Measurements from ENCODE around the gene COPB1. TPM values are rescaled to one million over a fixed set of nuclear protein-coding genes. Genes with fewer than 3 reads are reported as not detected.

COPB1 gene
- total and polyA plus RNA-seq, 2 of the 13 experiments (the other 11 are each of a cell fraction or from before 2014, with no cell fraction given), result 114 to 195 TPM

DNA sequence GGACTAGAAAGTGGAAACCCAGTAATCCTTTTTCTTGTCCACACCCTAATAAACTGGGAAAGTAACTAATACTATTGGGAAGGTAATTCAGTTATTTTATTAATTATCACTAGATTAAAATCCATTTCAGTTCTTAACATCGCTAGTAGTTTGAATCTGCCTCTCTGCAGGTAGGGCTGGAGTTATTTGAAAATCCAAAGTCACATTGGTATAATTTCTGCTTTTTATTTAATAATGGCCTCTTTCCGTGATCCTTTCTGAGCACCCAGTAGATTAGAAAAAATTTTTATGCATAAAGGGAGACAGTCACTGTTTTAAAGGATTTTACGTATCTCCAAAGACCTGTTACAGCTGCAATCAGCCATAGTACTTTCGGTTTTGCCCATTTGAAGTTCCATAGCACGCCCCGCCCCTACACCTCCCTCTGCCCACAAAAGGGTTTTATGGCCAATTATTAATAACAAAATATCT, 605 bp upstream of the COPB1 start:
- H3K79me2 ChIP-seq (ENCODE audit: insufficient read depth, low read length), result peaks cover 33% of the 10 kb centered on the region
- peak; percentile 8 for FAIRE-seq
- H3K27ac ChIP-seq (ENCODE audit: extremely low read length, insufficient read depth, low read length), result peak overlapping the region; percentile 92
- WGBS (ENCODE audit: low lambda C conversion rate), result under 1% methylated on average over 6 of the region's 6 CpGs
- H2AFZ ChIP-seq (ENCODE audit: low read length), result peak overlapping the region; percentile 73
- DNase-seq (ENCODE audit: low spot score), result peak; percentile 39
- CTCF ChIA-PET (ENCODE audit: low intra/inter-chr PET ratio, low total read pairs), result no interaction called here
- peak; percentile 64 for ATAC-seq
- H3K4me1 ChIP-seq (ENCODE audit: insufficient read depth, low read length), result peaks cover 29% of the 10 kb centered on the region
- intact Hi-C loops (cut with micrococcal nuclease; ENCODE audit: unreplicated experiment) (no loop called here), in situ Hi-C loops (cut with HindIII; ENCODE audit: extremely low pct_ligation_motif_present, low pct_unique_long_range_greater_than_20kb) (no loop called here)
- BruUV-seq (replicated peaks), result TSS peak; percentile 96
- H4K20me1 ChIP-seq (ENCODE audit: insufficient read depth, low read length), result peaks cover 5% of the 10 kb centered on the region; the same call in 1 of the 2 replicates
- peak overlapping the region; percentile 70 for H3K4me2 ChIP-seq (ENCODE audit: low read depth, low read length)
- POLR2A ChIA-PET, result interaction anchor here (0.7 to 3.6 kb wide), 10 partner anchors 12 to 407 kb away, joined by 3 to 17 read pairs (median 3); partner anchors contain the start of gene PSMA1
- H3K36me3 ChIP-seq (replicated peaks in 1 of 2; ENCODE audit: control insufficient read depth in 1 of 2, insufficient read depth in 2 of 2, low read length in 2 of 2), result peaks cover 1 to 29% of the 10 kb centered on the region in 2 experiments
- H3K9ac ChIP-seq (ENCODE audit: insufficient read depth, low read depth, low read length), result peak overlapping the region; percentile 92
- H3K9me3 ChIP-seq (ENCODE audit: low read length), result no peaks in the 10 kb centered on the region
- no peaks in the 10 kb centered on the region; a peak in 1 of 5 replicates for H3K27me3 ChIP-seq (ENCODE audit: control insufficient read depth in 1 of 2, insufficient read depth in 2 of 2, low read length in 2 of 2)
- H3K4me3 ChIP-seq (replicated peaks in 1 of 3; ENCODE audit: insufficient read depth in 1 of 3, low read depth in 2 of 3, low read length in 3 of 3), result peak overlapping the region; percentile 78 to 99 (median 92)
- TF ChIP-seq RBFOX2 (IDR thresholded peaks at IDR 0.05; ENCODE audit: low read depth, low read length) (0 out of 2 replicates have a peak, but pooled peaks have one; percentile 3), ASH2L (IDR thresholded peaks at IDR 0.05; ENCODE audit: insufficient read length, low read depth, low read length) (peak; percentile 76), RBM22 (optimal IDR thresholded peaks at IDR 0.05; ENCODE audit: low read length) (peak; percentile 33), SATB2 (CRISPR knock-in tag; IDR thresholded peaks at IDR 0.05) (0 out of 2 replicates have a peak, but pooled peaks have one; percentile 21), ELF4 (CRISPR knock-in tag; IDR thresholded peaks at IDR 0.05; ENCODE audit: borderline replicate concordance) (0 out of 2 replicates have a peak, but pooled peaks have one; percentile 19), SNRNP70 (IDR thresholded peaks at IDR 0.05; ENCODE audit: low read depth, low read length) (no peak), GZF1 (CRISPR knock-in tag; IDR thresholded peaks at IDR 0.05) (no peak), ZEB1 (IDR thresholded peaks at IDR 0.05; ENCODE audit: insufficient replicate concordance, low read depth) (peak; percentile 9), POLR2A (IDR thresholded peaks at IDR 0.05; ENCODE audit: insufficient read depth in 1 of 2, low read depth in 2 of 2, low read length in 2 of 2) (0 out of 4 replicates have a peak, but pooled peaks of 1 of the 2 experiments have one; percentile 5), ZSCAN25 (CRISPR knock-in tag; IDR thresholded peaks at IDR 0.05) (no peak), MEIS2 (CRISPR knock-in tag; IDR thresholded peaks at IDR 0.05) (no peak), ZNF264 (CRISPR knock-in tag; IDR thresholded peaks at IDR 0.05) (0 out of 2 replicates have a peak, but pooled peaks have one; percentile 30), ZBTB25 (CRISPR knock-in tag; IDR thresholded peaks at IDR 0.05) (no peak), KDM5A (IDR thresholded peaks at IDR 0.05; ENCODE audit: borderline replicate concordance, low read length) (peak; percentile 81; the same call in 1 of the 2 replicates), IRF1 (CRISPR knock-in tag; IDR thresholded peaks at IDR 0.05; ENCODE audit: low read depth) (0 out of 2 replicates have a peak, but pooled peaks have one; percentile 22)
- TF ChIP-seq, protein P1, sequence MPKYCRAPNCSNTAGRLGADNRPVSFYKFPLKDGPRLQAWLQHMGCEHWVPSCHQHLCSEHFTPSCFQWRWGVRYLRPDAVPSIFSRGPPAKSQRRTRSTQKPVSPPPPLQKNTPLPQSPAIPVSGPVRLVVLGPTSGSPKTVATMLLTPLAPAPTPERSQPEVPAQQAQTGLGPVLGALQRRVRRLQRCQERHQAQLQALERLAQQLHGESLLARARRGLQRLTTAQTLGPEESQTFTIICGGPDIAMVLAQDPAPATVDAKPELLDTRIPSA (CRISPR knock-in tag; IDR thresholded peaks at IDR 0.05; ENCODE audit: borderline replicate concordance), result 0 out of 2 replicates have a peak, but pooled peaks have one; percentile 1
- TF ChIP-seq, protein P2, sequence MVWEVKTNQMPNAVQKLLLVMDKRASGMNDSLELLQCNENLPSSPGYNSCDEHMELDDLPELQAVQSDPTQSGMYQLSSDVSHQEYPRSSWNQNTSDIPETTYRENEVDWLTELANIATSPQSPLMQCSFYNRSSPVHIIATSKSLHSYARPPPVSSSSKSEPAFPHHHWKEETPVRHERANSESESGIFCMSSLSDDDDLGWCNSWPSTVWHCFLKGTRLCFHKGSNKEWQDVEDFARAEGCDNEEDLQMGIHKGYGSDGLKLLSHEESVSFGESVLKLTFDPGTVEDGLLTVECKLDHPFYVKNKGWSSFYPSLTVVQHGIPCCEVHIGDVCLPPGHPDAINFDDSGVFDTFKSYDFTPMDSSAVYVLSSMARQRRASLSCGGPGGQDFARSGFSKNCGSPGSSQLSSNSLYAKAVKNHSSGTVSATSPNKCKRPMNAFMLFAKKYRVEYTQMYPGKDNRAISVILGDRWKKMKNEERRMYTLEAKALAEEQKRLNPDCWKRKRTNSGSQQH (CRISPR knock-in tag; IDR thresholded peaks at IDR 0.05; ENCODE audit: low read depth), result no peak
- TF ChIP-seq, protein P3, sequence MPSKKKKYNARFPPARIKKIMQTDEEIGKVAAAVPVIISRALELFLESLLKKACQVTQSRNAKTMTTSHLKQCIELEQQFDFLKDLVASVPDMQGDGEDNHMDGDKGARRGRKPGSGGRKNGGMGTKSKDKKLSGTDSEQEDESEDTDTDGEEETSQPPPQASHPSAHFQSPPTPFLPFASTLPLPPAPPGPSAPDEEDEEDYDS (CRISPR knock-in tag; IDR thresholded peaks at IDR 0.05), result peak; percentile 46; the same call in 1 of the 2 replicates
- TF ChIP-seq, protein P4, sequence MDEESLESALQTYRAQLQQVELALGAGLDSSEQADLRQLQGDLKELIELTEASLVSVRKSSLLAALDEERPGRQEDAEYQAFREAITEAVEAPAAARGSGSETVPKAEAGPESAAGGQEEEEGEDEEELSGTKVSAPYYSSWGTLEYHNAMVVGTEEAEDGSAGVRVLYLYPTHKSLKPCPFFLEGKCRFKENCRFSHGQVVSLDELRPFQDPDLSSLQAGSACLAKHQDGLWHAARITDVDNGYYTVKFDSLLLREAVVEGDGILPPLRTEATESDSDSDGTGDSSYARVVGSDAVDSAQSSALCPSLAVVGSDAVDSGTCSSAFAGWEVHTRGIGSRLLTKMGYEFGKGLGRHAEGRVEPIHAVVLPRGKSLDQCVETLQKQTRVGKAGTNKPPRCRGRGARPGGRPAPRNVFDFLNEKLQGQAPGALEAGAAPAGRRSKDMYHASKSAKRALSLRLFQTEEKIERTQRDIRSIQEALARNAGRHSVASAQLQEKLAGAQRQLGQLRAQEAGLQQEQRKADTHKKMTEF (CRISPR knock-in tag; IDR thresholded peaks at IDR 0.05), result no peak
